SKM-1 treated with dmso at 0.1 percent for 144 hours (cell line): ENCODE data around the gene TMED9.

ENCODE experiments used
- DNase-seq: peaks from one replicate; lab custom pipeline; 2025; ENCODE audit not compliant: unreplicated experiment; lab: John Stamatoyannopoulos, UW

Gene TMED9

GRCh38 chr5:177576169-177576568 is 15.8 kb upstream of the TMED9 start:
- no peak for DNase-seq

- no peak for DNase-seq
Measured at GRCh38 chr5:177578316-177578715, 13.7 kb upstream of the TMED9 start.

GRCh38 chr5:177588413-177588909 is 3.5 kb upstream of the TMED9 start:
- DNase-seq, result no peak

- no peak for DNase-seq
Measured at GRCh38 chr5:177590406-177590805, 1.6 kb upstream of the TMED9 start.

GRCh38 chr5:177591690-177592009 is 353 bp upstream of the TMED9 start:
- DNase-seq, result no peak

GRCh38 chr5:177592905-177593304 is 902 bp downstream of the TMED9 start:
- DNase-seq, result no peak

GRCh38 chr5:177593511-177593910 is 1.5 kb downstream of the TMED9 start:
- no peak for DNase-seq

- DNase-seq, result no peak
Measured at GRCh38 chr5:177594071-177594470, 2.1 kb downstream of the TMED9 start.

GRCh38 chr5:177595026-177595585 is 3.1 kb downstream of the TMED9 start:
- DNase-seq, result no peak

GRCh38 chr5:177595991-177596774 is 4.2 kb downstream of the TMED9 start:
- DNase-seq, result no peak

- DNase-seq, result no peak
Measured at GRCh38 chr5:177596775-177597238, 4.8 kb downstream of the TMED9 start.

GRCh38 chr5:177598477-177598876 is 6.5 kb downstream of the TMED9 start:
- DNase-seq, result no peak

- DNase-seq, result peak; percentile 80
Measured at GRCh38 chr5:177599731-177600507, 7.9 kb downstream of the TMED9 start, which contains the start of gene B4GALT7. Gene B4GALT7 (plus strand): TSS chr5:177600132. CDS start chr5:177600211, 79 bp downstream.

GRCh38 chr5:177600508-177601018 is 8.6 kb downstream of the TMED9 start:
- no peak for DNase-seq

GRCh38 chr5:177601126-177601525 is 9.1 kb downstream of the TMED9 start:
- no peak for DNase-seq

- DNase-seq, result no peak
Measured at GRCh38 chr5:177601577-177602457, 9.8 kb downstream of the TMED9 start.

- DNase-seq, result no peak
Measured at GRCh38 chr5:177602458-177602830, 10.4 kb downstream of the TMED9 start.

- no peak for DNase-seq
Measured at GRCh38 chr5:177603631-177604030, 11.6 kb downstream of the TMED9 start.

GRCh38 chr5:177604116-177604521 is 12.1 kb downstream of the TMED9 start:
- no peak for DNase-seq

- no peak for DNase-seq
Measured at GRCh38 chr5:177604656-177605055, 12.7 kb downstream of the TMED9 start.

GRCh38 chr5:177605078-177605477 is 13.1 kb downstream of the TMED9 start:
- no peak for DNase-seq
